ENCODE measurements around the gene SUPT3H.

The SUPT3H gene

GRCh38 chr6:44983467-44984365 is 394.0 kb downstream of the SUPT3H start:
- no peak for TF ChIP-seq CTCF (IDR thresholded peaks at IDR 0.05; ENCODE audit: low read depth, low read length)
- H3K4me3 ChIP-seq (ENCODE audit: low read depth, low read length) = no peak overlapping the region

- no peak overlapping the region for H3K4me3 ChIP-seq (ENCODE audit: low read depth, low read length)
- TF ChIP-seq CTCF (IDR thresholded peaks at IDR 0.05; ENCODE audit: low read depth, low read length) = no peak
Observed at GRCh38 chr6:44980841-44981240, 396.9 kb downstream of the SUPT3H start.

GRCh38 chr6:44976677-44977641 is 400.8 kb downstream of the SUPT3H start:
- no peak overlapping the region for H3K4me3 ChIP-seq (ENCODE audit: low read depth, low read length)
- no peak for TF ChIP-seq CTCF (IDR thresholded peaks at IDR 0.05; ENCODE audit: low read depth, low read length)

- no peak for TF ChIP-seq CTCF (IDR thresholded peaks at IDR 0.05; ENCODE audit: low read depth, low read length)
- no peak overlapping the region for H3K4me3 ChIP-seq (ENCODE audit: low read depth, low read length)
Observed at GRCh38 chr6:44974511-44974910, 403.2 kb downstream of the SUPT3H start.

GRCh38 chr6:44972709-44973108 is 405.0 kb downstream of the SUPT3H start:
- H3K4me3 ChIP-seq (ENCODE audit: low read depth, low read length) = no peak overlapping the region
- TF ChIP-seq CTCF (IDR thresholded peaks at IDR 0.05; ENCODE audit: low read depth, low read length) = no peak

- no peak overlapping the region for H3K4me3 ChIP-seq (ENCODE audit: low read depth, low read length)
- TF ChIP-seq CTCF (IDR thresholded peaks at IDR 0.05; ENCODE audit: low read depth, low read length) = no peak
Observed at GRCh38 chr6:44969446-44970185, 408.1 kb downstream of the SUPT3H start.

All from WI38 (cell line).